GM12878 (cell line): Measurements from ENCODE around the gene VARS2. TPM values are rescaled to one million over a fixed set of nuclear protein-coding genes. Genes with fewer than 3 reads are reported as not detected.

Experiments
- ATAC-seq: fragments of 200-7000 bp; cut with Tn5 transposase; 3 replicates; pipeline ENCODE4 v1.9.1; 2020; ENCODE audit warnings: mild to moderate bottlenecking, moderate library complexity
- BruUV-seq: library from RNA; stranded (reverse); fragments of 400-500 nt; replicated peaks from 2 replicates; lab custom pipeline; 2021; lab: Mats Ljungman, UMichigan
- CTCF ChIA-PET: fragments of 300-600 bp; sonication (Branson Sonifier 250); formaldehyde crosslinking; extraction: SDS; loops from one replicate; lab custom pipeline; 2021; ENCODE audit warnings: inconsistent platforms; lab: Yijun Ruan, JAX
- POLR2A ChIA-PET: fragments of 350-600 bp; formaldehyde crosslinking; extraction: SDS; loops from one replicate; lab custom pipeline; 2021; ENCODE audit warnings: inconsistent platforms; lab: Charles Lee
- RAD21 ChIA-PET: fragments of 300-600 bp; sonication (Branson Sonifier 250); formaldehyde crosslinking; loops from one replicate; lab custom pipeline; 2023; ENCODE audit warnings: antibody characterized with exemption; ENCODE audit not compliant: unreplicated experiment; lab: Charles Lee
- SMC1A ChIA-PET: fragments of 300-600 bp; sonication (Branson Sonifier 250); formaldehyde crosslinking; loops from one replicate; lab custom pipeline; 2023; ENCODE audit not compliant: unreplicated experiment, uncharacterized antibody; lab: Charles Lee
- DNase-seq: peaks from one replicate; pipeline ENCODE4 v3.0.0-alpha.2; 2011; ENCODE audit warnings: low read depth, low spot score
- FAIRE-seq: peaks from 3 replicates; lab custom pipeline; 2011; peaks lifted over from hg19 to GRCh38; lab: Jason Lieb, UNC
- H2AFZ ChIP-seq: 2 replicates; pipeline ENCODE4 v1.6.0; 2011; ENCODE audit warnings: low read depth, low read length, control low read depth; ENCODE audit not compliant: control insufficient read depth
- H3K27ac ChIP-seq: 2 replicates; pipeline ENCODE4 v1.5.1; 2011; ENCODE audit warnings: control low read depth; ENCODE audit not compliant: control insufficient read depth, insufficient read depth
- H3K27me3 ChIP-seq, 2 experiments: replicated peaks in 1 of 2; 2 replicates each; pipeline versions ENCODE4 v1.6.0 to v1.6.1; 2011; ENCODE audit warnings: low read length in 1 of 2; ENCODE audit not compliant: control insufficient read depth in 2 of 2, insufficient read depth in 2 of 2
- H3K36me3 ChIP-seq, 2 experiments: 2 replicates each; pipeline ENCODE4 v1.5.1; 2011; ENCODE audit warnings: low read length in 1 of 2; ENCODE audit not compliant: control insufficient read depth in 2 of 2, insufficient read depth in 2 of 2
- H3K4me1 ChIP-seq: 2 replicates; pipeline ENCODE4 v1.6.1; 2011; ENCODE audit warnings: mild to moderate bottlenecking, low read length, moderate library complexity, mixed read lengths; ENCODE audit not compliant: control insufficient read depth, insufficient read depth
- H3K4me2 ChIP-seq: 2 replicates; pipeline ENCODE4 v1.6.0; 2011; ENCODE audit warnings: control low read depth; ENCODE audit not compliant: control insufficient read depth, insufficient read depth
- H3K4me3 ChIP-seq: fragments of 200-600 bp; sonication (generic); 2 replicates; pipeline ENCODE4 v1.5.1; 2016
- H3K79me2 ChIP-seq: 2 replicates; pipeline ENCODE4 v1.6.0; 2011; ENCODE audit warnings: low read length; ENCODE audit not compliant: control insufficient read depth, insufficient read depth
- H3K9ac ChIP-seq: 2 replicates; pipeline ENCODE4 v1.8.0; 2011; ENCODE audit warnings: low read length, control low read depth, mixed read lengths; ENCODE audit not compliant: control insufficient read depth, insufficient read depth
- H3K9me3 ChIP-seq: replicated peaks from 3 replicates; pipeline ENCODE4 v1.5.1; 2011; ENCODE audit warnings: mild to moderate bottlenecking, low read length; ENCODE audit not compliant: control insufficient read depth, insufficient read depth
- H4K20me1 ChIP-seq: 2 replicates; pipeline ENCODE4 v1.6.0; 2011; ENCODE audit not compliant: control insufficient read depth, insufficient read depth
- POLR2A ChIP-seq: IDR thresholded peaks from 2 replicates; pipeline ENCODE4 v1.6.1; 2011; ENCODE audit warnings: low read depth, mild to moderate bottlenecking, low read length
- POU2F2 ChIP-seq: IDR thresholded peaks from 3 replicates; pipeline ENCODE4 v1.6.1; 2011; ENCODE audit warnings: low read depth, mild to moderate bottlenecking, low read length, borderline replicate concordance
- SPI1 ChIP-seq: IDR thresholded peaks from 2 replicates; pipeline ENCODE4 v1.6.1; 2011; ENCODE audit warnings: low read depth, mild to moderate bottlenecking, low read length, moderate library complexity, borderline replicate concordance; ENCODE audit not compliant: insufficient read depth
- STAT1 ChIP-seq: fragments of 450-650 bp; conservative IDR thresholded peaks from 2 replicates; pipeline ENCODE4 v1.6.1; 2014; ENCODE audit warnings: antibody characterized with exemption, mild to moderate bottlenecking
- WGBS: methylation state at CpG from one replicate; pipeline ENCODE4 v1.1.6; 2016; ENCODE audit warnings: low lambda C conversion rate; ENCODE audit not compliant: insufficient replicate concordance, insufficient coverage; ENCODE audit errors: missing lambda C conversion rate; 5-methylcytosine and 5-hydroxymethylcytosine counted together
- in situ Hi-C: fragments of 300-500 bp; cut with MboI; formaldehyde crosslinking; loops from 9 replicates; pipeline ENCODE4 v1.14.3; 2018; ENCODE audit warnings: mixed read lengths
- intact Hi-C: fragments of 100-400 bp; cut with micrococcal nuclease; formaldehyde crosslinking; loops from one replicate; pipeline ENCODE4 v1.14.2; 2022; ENCODE audit not compliant: unreplicated experiment
- polyA plus RNA-seq, 11 experiments: library from polyadenylated mRNA; depleted of rRNA in 4 of 11; unstranded in 6 of 11; stranded (reverse) in 5 of 11; fragments of >200 nt; fragmentation: Nextera tagmentation in 4 of 11; fragmentation: Illumina TruSeq in 1 of 11; extraction: Ambion mirVana in 4 of 11; extraction: Trizol in 1 of 11; gene quantifications; 1 replicate in 1 of 11; 2 replicates in 10 of 11; pipeline versions ENCODE4 v1.2.1 to v1.2.3, GENCODE V29; 2011 to 2016; ENCODE audit warnings: inconsistent platforms in 2 of 11, missing spikeins in 2 of 11, low read depth in 1 of 11
- total RNA-seq, 4 experiments: library from RNA; depleted of rRNA in 3 of 4; stranded (reverse); fragments of >200 nt in 3 of 4; fragmentation: Illumina TruSeq in 1 of 4; extraction: Trizol in 1 of 4; gene quantifications; 2 replicates each; pipeline versions ENCODE4 v1.2.1 to v1.2.3, GENCODE V29; 2013 to 2021
- TF ChIP-seq, protein P1 (sequence below): fragments of 450-650 bp; IDR thresholded peaks from 2 replicates; pipeline ENCODE4 v1.6.1; 2017; ENCODE audit warnings: mild to moderate bottlenecking, low read depth, inconsistent platforms; ENCODE audit not compliant: poor library complexity, severe bottlenecking
- TF ChIP-seq, protein P2 (sequence below): IDR thresholded peaks from 2 replicates; pipeline ENCODE4 v1.6.1; 2011; ENCODE audit warnings: low read depth, mild to moderate bottlenecking, low read length, moderate library complexity, borderline replicate concordance; ENCODE audit errors: extremely low read depth
- TF ChIP-seq, protein P3 (sequence below): IDR thresholded peaks from 2 replicates; pipeline ENCODE4 v1.6.1; 2012; ENCODE audit warnings: low read depth, low read length, improper control_type of control experiment

The VARS2 gene
- total and polyA plus RNA-seq, 10 of the 15 experiments (the other 5 are each of a cell fraction or from before 2014, with no cell fraction given): 3.8 to 70.7 (median 49.1) TPM

GRCh38 chr6:30875244-30876038 lies 38.6 kb upstream of the VARS2 start:
- ChIA-PET SMC1A (interaction anchor here (1.7 to 6.1 kb wide), 8 partner anchors 38 to 212 kb away, joined by 4 to 72 read pairs (median 6); partner anchors contain the start of gene VARS2), POLR2A (interaction anchor here (0.6 to 1.0 kb wide), 2 partner anchors 28 to 46 kb away, joined by 3 to 6 read pairs; no protein-coding TSS in a partner anchor), RAD21 (interaction anchor here (0.9 to 10.7 kb wide), 5 partner anchors 38 to 55 kb away, joined by 4 to 144 read pairs (median 11); partner anchors contain the start of gene VARS2), CTCF (interaction anchor here (0.6 to 5.0 kb wide), 6 partner anchors 43 to 318 kb away, joined by 3 to 90 read pairs (median 13); no protein-coding TSS in a partner anchor)
- H3K9me3 ChIP-seq: peaks cover 8% of the 10 kb centered on the region; the same call in 2 of the 3 replicates
- DNase-seq: no peak
- no peak for ATAC-seq
- H2AFZ ChIP-seq: no peak overlapping the region
- H3K4me2 ChIP-seq: no peak overlapping the region
- WGBS: 70% methylated on average over 18 of the region's 18 CpGs
- peaks cover 15% of the 10 kb centered on the region for H3K4me1 ChIP-seq
- H3K79me2 ChIP-seq: no peaks in the 10 kb centered on the region
- H3K36me3 ChIP-seq: no peaks in the 10 kb centered on the region
- H3K9ac ChIP-seq: no peak overlapping the region
- H3K27ac ChIP-seq: no peak overlapping the region
- BruUV-seq: no TSS peak
- no peaks in the 10 kb centered on the region for H4K20me1 ChIP-seq
- no peak for FAIRE-seq
- in situ Hi-C loops (loop anchor here (5.0 kb wide), 1 partner anchor 53 kb away; no protein-coding TSS in a partner anchor), intact Hi-C loops (loop anchor here (2.0 to 5.0 kb wide), 2 partner anchors 139 to 193 kb away; no protein-coding TSS in a partner anchor)
- no peaks in the 10 kb centered on the region for H3K27me3 ChIP-seq
- TF ChIP-seq, protein P1, sequence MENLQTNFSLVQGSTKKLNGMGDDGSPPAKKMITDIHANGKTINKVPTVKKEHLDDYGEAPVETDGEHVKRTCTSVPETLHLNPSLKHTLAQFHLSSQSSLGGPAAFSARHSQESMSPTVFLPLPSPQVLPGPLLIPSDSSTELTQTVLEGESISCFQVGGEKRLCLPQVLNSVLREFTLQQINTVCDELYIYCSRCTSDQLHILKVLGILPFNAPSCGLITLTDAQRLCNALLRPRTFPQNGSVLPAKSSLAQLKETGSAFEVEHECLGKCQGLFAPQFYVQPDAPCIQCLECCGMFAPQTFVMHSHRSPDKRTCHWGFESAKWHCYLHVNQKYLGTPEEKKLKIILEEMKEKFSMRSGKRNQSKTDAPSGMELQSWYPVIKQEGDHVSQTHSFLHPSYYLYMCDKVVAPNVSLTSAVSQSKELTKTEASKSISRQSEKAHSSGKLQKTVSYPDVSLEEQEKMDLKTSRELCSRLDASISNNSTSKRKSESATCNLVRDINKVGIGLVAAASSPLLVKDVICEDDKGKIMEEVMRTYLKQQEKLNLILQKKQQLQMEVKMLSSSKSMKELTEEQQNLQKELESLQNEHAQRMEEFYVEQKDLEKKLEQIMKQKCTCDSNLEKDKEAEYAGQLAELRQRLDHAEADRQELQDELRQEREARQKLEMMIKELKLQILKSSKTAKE: no peak
- TF ChIP-seq, protein P2, sequence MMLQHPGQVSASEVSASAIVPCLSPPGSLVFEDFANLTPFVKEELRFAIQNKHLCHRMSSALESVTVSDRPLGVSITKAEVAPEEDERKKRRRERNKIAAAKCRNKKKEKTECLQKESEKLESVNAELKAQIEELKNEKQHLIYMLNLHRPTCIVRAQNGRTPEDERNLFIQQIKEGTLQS: no peak
- no peak for TF ChIP-seq POLR2A
- TF ChIP-seq POU2F2: no peak
- TF ChIP-seq SPI1: no peak
- no peak for TF ChIP-seq STAT1
- TF ChIP-seq, protein P3, sequence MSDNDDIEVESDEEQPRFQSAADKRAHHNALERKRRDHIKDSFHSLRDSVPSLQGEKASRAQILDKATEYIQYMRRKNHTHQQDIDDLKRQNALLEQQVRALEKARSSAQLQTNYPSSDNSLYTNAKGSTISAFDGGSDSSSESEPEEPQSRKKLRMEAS: no peak
- TF ChIP-seq, all 136 proteins: peak for 0
- no peak overlapping the region for H3K4me3 ChIP-seq
